ENCODE data around the gene HDAC6. TPM values are rescaled to one million over a fixed set of nuclear protein-coding genes. Genes with fewer than 3 reads are reported as not detected.
A peak's percentile ranks its signal among the peaks of the same experiment; 100 is the strongest.

HDAC6 gene
- total RNA-seq (2014; rRNA removed; shearing (Covaris generic)): 21.7 and 24.6 TPM in 2 replicates
- polyA plus RNA-seq (2015; cell fraction: cytosol; rRNA removed): 18.9 and 22.2 TPM in 2 replicates
- polyA plus RNA-seq (2015; cell fraction: nucleus; rRNA removed): 206 and 275 TPM in 2 replicates

GRCh38 chrX:48801280-48802088 is at the start of gene HDAC6:
TSS of gene HDAC6 (plus strand) at chrX:48802067. CDS start at chrX:48802693, 626 bp downstream.
- peak; percentile 98 for DNase-seq (ENCODE audit: low read depth, low spot score)
- in situ Hi-C loops (cut with HindIII; ENCODE audit: low pct_unique_long_range_greater_than_20kb, low sequenced_read_pairs): no loop called here

GRCh38 chrX:48752498-48752897 is 49.4 kb upstream of the HDAC6 start:
- in situ Hi-C loops (cut with HindIII; ENCODE audit: low pct_unique_long_range_greater_than_20kb, low sequenced_read_pairs): no loop called here
- DNase-seq (ENCODE audit: low read depth, low spot score): no peak

- no peak for DNase-seq (ENCODE audit: low read depth, low spot score)
- in situ Hi-C loops (cut with HindIII; ENCODE audit: low pct_unique_long_range_greater_than_20kb, low sequenced_read_pairs): no loop called here
Observed at GRCh38 chrX:48753708-48754228, 48.1 kb upstream of the HDAC6 start.

GRCh38 chrX:48754238-48754637 is 47.6 kb upstream of the HDAC6 start:
- DNase-seq (ENCODE audit: low read depth, low spot score): no peak
- in situ Hi-C loops (cut with HindIII; ENCODE audit: low pct_unique_long_range_greater_than_20kb, low sequenced_read_pairs): no loop called here

GRCh38 chrX:48761674-48762471 is 40.0 kb upstream of the HDAC6 start, which contains the start of gene GLOD5:
TSS of gene GLOD5 (plus strand) at chrX:48761747. CDS start at chrX:48761791, 44 bp downstream.
- DNase-seq (ENCODE audit: low read depth, low spot score): peak; percentile 60
- in situ Hi-C loops (cut with HindIII; ENCODE audit: low pct_unique_long_range_greater_than_20kb, low sequenced_read_pairs): no loop called here

GRCh38 chrX:48769230-48769629 is 32.6 kb upstream of the HDAC6 start:
- no peak for DNase-seq (ENCODE audit: low read depth, low spot score)
- in situ Hi-C loops (cut with HindIII; ENCODE audit: low pct_unique_long_range_greater_than_20kb, low sequenced_read_pairs): no loop called here

- no peak for DNase-seq (ENCODE audit: low read depth, low spot score)
- in situ Hi-C loops (cut with HindIII; ENCODE audit: low pct_unique_long_range_greater_than_20kb, low sequenced_read_pairs): no loop called here
Observed at GRCh38 chrX:48770296-48770695, 31.6 kb upstream of the HDAC6 start.

- DNase-seq (ENCODE audit: low read depth, low spot score): no peak
- in situ Hi-C loops (cut with HindIII; ENCODE audit: low pct_unique_long_range_greater_than_20kb, low sequenced_read_pairs): no loop called here
Observed at GRCh38 chrX:48772602-48773001, 29.3 kb upstream of the HDAC6 start.

- DNase-seq (ENCODE audit: low read depth, low spot score): no peak
- in situ Hi-C loops (cut with HindIII; ENCODE audit: low pct_unique_long_range_greater_than_20kb, low sequenced_read_pairs): no loop called here
Observed at GRCh38 chrX:48776818-48777439, 24.9 kb upstream of the HDAC6 start.

- DNase-seq (ENCODE audit: low read depth, low spot score): no peak
- in situ Hi-C loops (cut with HindIII; ENCODE audit: low pct_unique_long_range_greater_than_20kb, low sequenced_read_pairs): no loop called here
Observed at GRCh38 chrX:48779399-48779798, 22.5 kb upstream of the HDAC6 start.

GRCh38 chrX:48781705-48782104 is 20.2 kb upstream of the HDAC6 start:
- in situ Hi-C loops (cut with HindIII; ENCODE audit: low pct_unique_long_range_greater_than_20kb, low sequenced_read_pairs): no loop called here
- no peak for DNase-seq (ENCODE audit: low read depth, low spot score)

- no peak for DNase-seq (ENCODE audit: low read depth, low spot score)
- in situ Hi-C loops (cut with HindIII; ENCODE audit: low pct_unique_long_range_greater_than_20kb, low sequenced_read_pairs): no loop called here
Observed at GRCh38 chrX:48782216-48782615, 19.7 kb upstream of the HDAC6 start.

GRCh38 chrX:48782795-48783194 is 19.1 kb upstream of the HDAC6 start:
- no peak for DNase-seq (ENCODE audit: low read depth, low spot score)
- in situ Hi-C loops (cut with HindIII; ENCODE audit: low pct_unique_long_range_greater_than_20kb, low sequenced_read_pairs): no loop called here

GRCh38 chrX:48784726-48785125 is 17.1 kb upstream of the HDAC6 start:
- in situ Hi-C loops (cut with HindIII; ENCODE audit: low pct_unique_long_range_greater_than_20kb, low sequenced_read_pairs): no loop called here

GRCh38 chrX:48785186-48785539 is 16.7 kb upstream of the HDAC6 start:
- in situ Hi-C loops (cut with HindIII; ENCODE audit: low pct_unique_long_range_greater_than_20kb, low sequenced_read_pairs): no loop called here
- DNase-seq (ENCODE audit: low read depth, low spot score): no peak

More at GRCh38 chrX:48784726-48785125, 17.1 kb upstream of the HDAC6 start:
- no peak for DNase-seq (ENCODE audit: low read depth, low spot score)

- no peak for DNase-seq (ENCODE audit: low read depth, low spot score)
- in situ Hi-C loops (cut with HindIII; ENCODE audit: low pct_unique_long_range_greater_than_20kb, low sequenced_read_pairs): no loop called here
Observed at GRCh38 chrX:48785540-48786214, 16.2 kb upstream of the HDAC6 start.

GRCh38 chrX:48786341-48786800 is 15.5 kb upstream of the HDAC6 start, which contains the start of gene GATA1:
TSS of gene GATA1 (plus strand) at chrX:48786590. CDS start at chrX:48791110, 4,520 bp downstream.
- in situ Hi-C loops (cut with HindIII; ENCODE audit: low pct_unique_long_range_greater_than_20kb, low sequenced_read_pairs): no loop called here
- no peak for DNase-seq (ENCODE audit: low read depth, low spot score)
